Measurements from ENCODE around the gene OR51M1.

- TF ChIP-seq CTCF (IDR thresholded peaks at IDR 0.05) = no peak
- no peak for TF ChIP-seq POLR2A (IDR thresholded peaks at IDR 0.05)
Measured at GRCh38 chr11:5423131-5423530, 39.5 kb downstream of the OR51M1 start.

All from body of pancreas (tissue), 4 donors.